NCI-H446 (cell line): ENCODE data around the gene SNRPD1.
"Not testable (repeated sequence)": the region's sequence is repeated elsewhere in the genome, so short reads cannot be mapped to it uniquely, and the experiment has no call there.

Experiments used
- DNase-seq, 2 experiments: peaks; one replicate each; lab custom pipeline; 2025; lab: John Stamatoyannopoulos, UW

Gene SNRPD1

GRCh38 chr18:21636769-21637168 lies 24.7 kb downstream of the SNRPD1 start:
- DNase-seq = no peak

DNA sequence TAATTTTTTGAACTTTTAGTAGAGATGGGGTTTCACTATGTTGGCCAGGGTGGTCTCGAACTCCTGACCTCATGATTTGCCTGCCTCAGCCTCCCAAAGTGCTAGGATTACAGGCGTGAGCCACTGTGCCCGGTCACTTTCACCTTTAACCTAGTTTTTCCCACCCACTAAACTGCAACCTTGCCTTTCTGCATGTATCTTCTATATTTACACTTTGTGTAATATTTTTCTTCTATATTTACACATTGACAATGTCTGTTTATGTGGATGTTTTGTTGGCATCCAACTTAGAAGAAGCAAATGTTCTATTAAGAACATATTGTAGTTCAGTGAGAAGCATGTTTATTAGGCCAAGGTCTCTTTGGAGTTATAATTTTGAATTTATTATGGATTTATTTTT lies 26.7 kb downstream of the SNRPD1 start:
- no peak for DNase-seq

DNA sequence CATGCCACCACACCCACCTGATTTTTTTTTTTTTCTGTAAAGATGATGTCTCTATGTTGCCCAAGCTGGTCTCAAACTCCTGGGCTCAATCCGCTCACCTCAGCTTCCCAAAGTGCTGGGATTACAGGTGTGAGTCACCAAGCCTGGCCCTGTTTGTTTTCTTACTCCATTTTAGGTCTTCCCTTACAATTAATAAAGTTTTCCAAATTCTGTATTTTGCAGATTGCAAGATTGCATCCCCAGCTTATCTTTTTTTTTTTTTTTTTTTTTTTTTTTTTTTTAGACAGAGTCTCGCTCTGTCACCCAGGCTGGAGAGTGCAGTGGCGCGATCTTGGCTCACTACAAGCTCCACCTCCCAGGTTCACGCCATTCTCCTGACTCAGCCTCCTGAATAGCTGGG lies 28.3 kb downstream of the SNRPD1 start:
- not testable (repeated sequence) for DNase-seq

GRCh38 chr18:21650311-21650710 lies 38.2 kb downstream of the SNRPD1 start:
- no peak for DNase-seq

DNA sequence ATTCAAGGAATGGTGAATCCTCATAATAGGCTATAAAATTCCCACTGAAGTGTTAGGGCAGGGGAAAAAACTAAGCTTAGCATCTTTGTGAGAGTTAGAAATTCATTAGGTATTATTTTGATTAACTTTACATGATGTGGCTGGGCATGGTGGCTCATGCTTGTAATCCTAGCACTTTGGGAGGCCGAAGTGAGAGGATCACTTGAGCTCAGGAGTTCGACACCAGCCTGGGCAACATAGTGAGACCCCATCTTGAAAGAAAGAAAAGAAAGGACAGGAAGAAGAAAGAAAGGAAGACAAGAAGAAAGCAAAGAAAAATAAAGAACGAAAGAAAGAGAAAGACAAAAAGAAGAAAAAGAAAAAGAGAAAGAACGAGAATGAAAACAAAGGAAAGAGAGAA lies 40.0 kb downstream of the SNRPD1 start:
- DNase-seq = no peak

DNA sequence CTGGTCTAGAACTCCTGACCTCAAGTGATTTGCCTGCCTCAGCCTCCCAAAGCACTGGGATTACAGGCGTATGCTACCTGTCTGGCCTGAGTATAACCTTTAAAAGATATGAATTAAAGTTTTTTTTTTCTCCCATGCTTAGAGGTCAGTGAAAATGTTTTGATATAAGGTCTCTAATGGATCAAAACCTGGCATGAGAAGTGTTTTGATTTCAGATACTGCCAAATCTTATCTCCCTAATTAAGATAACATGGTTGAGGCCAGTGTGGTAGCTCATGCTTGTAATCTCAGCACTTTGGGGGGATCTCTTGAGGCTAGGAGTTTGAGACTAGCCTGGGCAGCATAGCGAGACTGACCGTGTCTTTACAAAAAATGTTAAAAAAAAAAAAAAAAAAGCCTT lies 41.2 kb downstream of the SNRPD1 start:
- DNase-seq = no peak

- no peak for DNase-seq
Observed at GRCh38 chr18:21656402-21656801, 44.3 kb downstream of the SNRPD1 start.

DNA sequence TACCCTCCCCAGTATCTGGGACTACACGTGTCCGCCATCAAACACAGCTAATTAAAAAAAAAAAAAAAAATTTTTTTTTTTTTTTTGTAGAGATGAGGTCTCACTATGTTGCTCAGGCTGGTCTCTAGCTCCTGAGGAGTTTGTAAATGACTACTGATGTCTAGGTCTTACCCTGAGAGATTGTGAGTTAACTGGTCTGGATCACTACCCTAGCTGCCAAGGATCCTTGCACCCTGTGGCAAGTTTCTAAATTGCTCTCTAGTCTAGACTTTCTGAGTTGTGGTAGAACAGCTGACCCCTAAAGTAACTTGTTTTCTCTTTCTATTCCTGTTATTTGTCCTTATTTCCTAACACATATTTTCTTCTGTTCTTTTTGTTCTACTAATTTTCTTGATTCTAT lies 48.0 kb downstream of the SNRPD1 start:
- DNase-seq = no peak

GRCh38 chr18:21662581-21662980 lies 50.5 kb downstream of the SNRPD1 start:
- DNase-seq = no peak

DNA sequence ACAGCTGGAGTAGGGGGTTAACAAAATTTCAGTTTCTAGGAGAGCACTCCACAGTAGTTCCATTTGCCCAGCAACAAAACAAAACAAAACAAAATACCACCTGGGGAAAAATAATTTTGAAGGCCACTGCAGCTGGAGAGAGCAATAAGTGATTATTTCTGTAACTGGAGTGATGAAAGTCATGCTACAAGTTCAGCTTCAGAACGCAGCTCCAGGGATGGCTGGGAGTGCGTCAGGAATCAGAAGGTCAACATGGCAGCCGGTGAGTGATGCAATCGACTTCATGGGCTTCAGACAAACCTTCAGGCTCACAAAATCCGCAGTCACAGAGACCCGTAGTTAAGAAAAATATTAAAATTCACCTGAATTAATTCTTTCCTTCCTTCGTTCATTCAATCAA lies 51.5 kb downstream of the SNRPD1 start:
- DNase-seq = no peak

DNA sequence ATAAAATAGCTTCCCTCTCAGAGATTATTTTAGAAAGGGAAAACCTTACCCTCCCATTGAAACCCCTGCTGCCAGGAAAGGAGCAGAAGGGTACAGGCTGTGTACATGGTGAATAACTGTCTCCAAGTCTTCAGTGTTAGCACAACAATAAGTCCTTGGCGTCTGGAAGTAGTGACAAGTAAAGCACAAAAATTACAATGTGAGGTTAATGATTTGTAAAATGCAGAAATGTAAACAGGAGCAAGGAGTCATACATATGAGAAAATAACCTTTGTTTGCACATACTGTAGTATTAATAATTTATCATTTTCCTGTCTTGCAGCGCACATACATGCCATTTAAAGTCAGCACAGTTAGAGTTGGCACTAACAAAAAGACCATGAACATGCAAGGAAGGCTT lies 52.0 kb downstream of the SNRPD1 start:
- DNase-seq = no peak

- DNase-seq = no peak
Observed at GRCh38 chr18:21669736-21670285, 57.7 kb downstream of the SNRPD1 start.

GRCh38 chr18:21672521-21673267 lies 60.6 kb downstream of the SNRPD1 start:
- peak in 1 of 2 experiments; percentile 39 for DNase-seq

- DNase-seq = not testable (repeated sequence)
Observed at GRCh38 chr18:21675354-21675753, 63.2 kb downstream of the SNRPD1 start.

DNA sequence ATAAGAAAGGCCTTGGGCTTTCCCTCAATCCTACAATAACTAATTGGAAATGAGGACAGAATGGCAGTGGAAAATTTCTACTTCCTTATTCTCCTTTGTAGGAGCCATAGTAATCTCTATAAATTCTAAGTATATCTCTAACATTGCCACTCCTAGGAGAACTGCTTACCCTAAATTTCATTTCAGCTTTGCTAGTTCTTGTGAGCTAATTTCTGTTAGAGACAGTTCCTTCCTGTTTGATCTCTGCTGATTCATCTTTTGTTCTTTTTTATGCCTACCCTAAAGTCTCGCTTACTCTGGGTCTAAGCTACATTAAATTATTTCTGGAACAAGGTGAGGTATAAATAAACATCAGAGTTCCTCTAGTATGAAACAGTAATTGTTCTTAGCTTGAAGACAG lies 66.7 kb downstream of the SNRPD1 start:
- no peak for DNase-seq

- DNase-seq = no peak
Observed at GRCh38 chr18:21680161-21680560, 68.0 kb downstream of the SNRPD1 start.

DNA sequence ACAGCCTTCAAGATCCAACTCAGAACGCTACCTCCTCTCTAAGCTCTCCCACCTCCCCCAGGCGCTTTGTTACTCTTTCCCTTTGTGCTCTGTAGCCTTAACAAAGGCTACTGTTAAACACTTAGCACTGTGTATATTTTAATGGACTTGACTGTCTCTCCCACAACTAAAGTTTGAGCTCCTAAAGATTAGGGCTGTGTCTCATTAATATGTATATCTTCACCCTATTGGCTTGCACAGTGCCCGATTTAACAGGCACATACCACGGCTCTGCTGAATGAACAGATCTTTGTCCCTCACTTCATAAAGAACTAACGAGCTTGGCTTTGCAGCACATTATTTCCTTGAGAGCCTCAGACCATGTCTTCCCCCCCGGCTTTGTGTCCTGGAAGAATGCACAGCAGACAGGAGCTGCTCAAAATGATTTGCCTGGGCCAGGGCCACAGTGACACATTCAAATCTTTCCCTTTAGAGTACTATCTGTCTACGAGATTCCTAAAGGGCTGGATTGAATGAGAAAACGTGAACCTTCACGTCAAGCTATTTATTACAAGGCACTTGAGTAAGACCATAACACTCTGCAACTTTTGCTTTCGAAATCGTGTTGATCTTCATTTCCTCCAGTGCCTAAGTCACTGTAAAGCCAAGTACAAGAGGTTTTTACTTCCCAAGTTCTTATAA lies 70.4 kb downstream of the SNRPD1 start:
- no peak for DNase-seq
